Breast epithelium (tissue), 3 donors: ENCODE data around the gene ASGR2.

ENCODE experiments used
- CTCF ChIP-seq, 3 donors: fragments of 450-650 bp; IDR thresholded peaks; one replicate each; pipeline ENCODE4 v1.5.1; 2016 to 2017; ENCODE audit warnings: antibody characterized with exemption in 3 of 3, mild to moderate bottlenecking in 3 of 3, moderate library complexity in 3 of 3
- POLR2A ChIP-seq: fragments of 450-650 bp; IDR thresholded peaks from one replicate; pipeline ENCODE4 v1.6.1; 2016; ENCODE audit warnings: antibody characterized with exemption, mild to moderate bottlenecking, moderate library complexity

DNA sequence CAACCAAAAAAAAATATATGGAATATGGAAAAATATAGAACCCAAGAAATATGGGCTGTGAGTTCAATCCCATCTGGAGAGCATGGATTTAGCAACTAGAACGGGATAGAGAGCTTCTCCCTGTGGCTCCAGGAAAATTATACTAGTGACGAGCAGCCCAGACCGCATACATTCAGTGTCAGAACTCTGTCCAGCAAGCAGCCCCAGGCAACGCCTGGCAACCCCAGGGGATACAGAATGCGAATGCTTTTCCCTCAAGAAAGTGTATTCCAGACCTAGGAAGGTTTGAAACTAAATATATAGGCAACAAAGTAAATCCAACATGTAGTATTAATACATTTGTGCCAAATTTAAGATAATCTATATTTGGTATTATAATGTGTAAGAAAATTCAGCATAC lies 13.5 kb upstream of the ASGR2 start:
- TF ChIP-seq CTCF (IDR thresholded peaks at IDR 0.05) = no peak
- TF ChIP-seq POLR2A = no peak
